Fibroblast of skin of back (primary cell): ENCODE results near the gene PCDHGA9.
"Not testable (repeated sequence)": the region's sequence is repeated elsewhere in the genome, so short reads cannot be mapped to it uniquely, and the experiment has no call there.

Experiments
- DNase-seq: peaks from one replicate; pipeline ENCODE4 v3.0.0-alpha.2; 2013

PCDHGA9 gene

DNA sequence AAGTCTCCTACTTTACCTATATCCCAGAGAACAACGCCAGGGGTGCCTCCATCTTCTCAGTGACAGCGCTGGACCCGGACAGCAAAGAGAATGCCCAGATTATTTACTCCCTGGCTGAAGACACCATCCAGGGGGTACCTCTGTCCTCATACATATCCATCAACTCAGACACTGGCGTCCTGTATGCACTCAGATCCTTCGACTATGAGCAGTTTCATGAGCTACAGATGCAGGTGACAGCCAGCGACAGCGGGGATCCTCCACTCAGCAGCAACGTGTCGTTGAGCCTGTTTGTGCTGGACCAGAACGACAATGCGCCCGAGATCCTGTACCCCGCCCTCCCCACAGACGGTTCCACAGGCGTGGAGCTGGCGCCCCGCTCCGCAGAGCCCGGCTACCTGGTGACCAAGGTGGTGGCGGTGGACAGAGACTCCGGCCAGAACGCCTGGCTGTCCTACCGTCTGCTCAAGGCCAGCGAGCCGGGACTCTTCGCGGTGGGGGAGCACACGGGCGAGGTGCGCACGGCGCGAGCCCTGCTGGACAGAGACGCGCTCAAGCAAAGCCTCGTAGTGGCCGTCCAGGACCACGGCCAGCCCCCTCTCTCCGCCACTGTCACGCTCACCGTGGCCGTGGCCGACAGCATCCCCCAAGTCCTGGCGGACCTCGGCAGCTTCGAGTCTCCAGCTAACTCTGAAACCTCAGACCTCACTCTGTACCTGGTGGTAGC lies 12.1 kb downstream of the PCDHGA9 start:
- DNase-seq, result not testable (repeated sequence)

DNA sequence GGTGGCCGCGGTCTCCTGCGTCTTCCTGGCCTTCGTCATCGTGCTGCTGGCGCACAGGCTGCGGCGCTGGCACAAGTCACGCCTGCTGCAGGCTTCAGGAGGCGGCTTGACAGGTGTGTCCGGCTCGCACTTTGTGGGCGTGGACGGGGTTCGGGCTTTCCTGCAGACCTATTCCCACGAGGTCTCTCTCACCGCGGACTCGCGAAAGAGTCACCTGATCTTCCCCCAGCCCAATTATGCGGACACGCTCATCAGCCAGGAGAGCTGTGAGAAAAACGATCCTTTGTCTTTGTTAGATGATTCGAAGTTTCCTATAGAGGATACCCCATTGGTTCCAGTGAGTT lies 12.7 kb downstream of the PCDHGA9 start:
- DNase-seq, result not testable (repeated sequence)

DNA sequence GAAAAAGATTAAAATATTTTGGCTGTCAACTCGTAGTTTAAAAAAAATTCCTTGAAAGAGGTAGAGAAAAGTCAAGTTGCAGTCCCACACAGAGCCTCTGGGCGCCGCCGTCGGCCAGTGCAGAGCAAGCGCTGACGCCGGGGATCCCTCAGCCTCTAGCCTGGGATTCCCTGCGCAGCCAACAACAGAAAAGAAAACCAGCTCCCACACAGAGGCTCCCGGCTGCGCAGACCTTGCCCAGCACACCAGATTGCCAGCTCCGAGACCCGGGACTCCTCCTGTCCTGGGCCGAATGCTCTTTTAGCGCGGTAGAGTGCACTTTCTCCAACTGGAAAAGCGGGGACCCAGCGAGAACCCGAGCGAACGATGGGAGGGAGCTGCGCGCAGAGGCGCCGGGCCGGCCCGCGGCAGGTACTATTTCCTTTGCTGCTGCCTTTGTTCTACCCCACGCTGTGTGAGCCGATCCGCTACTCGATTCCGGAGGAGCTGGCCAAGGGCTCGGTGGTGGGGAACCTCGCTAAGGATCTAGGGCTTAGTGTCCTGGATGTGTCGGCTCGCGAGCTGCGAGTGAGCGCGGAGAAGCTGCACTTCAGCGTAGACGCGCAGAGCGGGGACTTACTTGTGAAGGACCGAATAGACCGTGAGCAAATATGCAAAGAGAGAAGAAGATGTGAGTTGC lies 15.1 kb downstream of the PCDHGA9 start, which contains the start of gene PCDHGB7:
Gene PCDHGB7 (plus strand): TSS at position 184 of the 679 bp plus-strand sequence. CDS start 183 bp downstream, at position 367.
- DNase-seq, result peak; percentile 82

DNA sequence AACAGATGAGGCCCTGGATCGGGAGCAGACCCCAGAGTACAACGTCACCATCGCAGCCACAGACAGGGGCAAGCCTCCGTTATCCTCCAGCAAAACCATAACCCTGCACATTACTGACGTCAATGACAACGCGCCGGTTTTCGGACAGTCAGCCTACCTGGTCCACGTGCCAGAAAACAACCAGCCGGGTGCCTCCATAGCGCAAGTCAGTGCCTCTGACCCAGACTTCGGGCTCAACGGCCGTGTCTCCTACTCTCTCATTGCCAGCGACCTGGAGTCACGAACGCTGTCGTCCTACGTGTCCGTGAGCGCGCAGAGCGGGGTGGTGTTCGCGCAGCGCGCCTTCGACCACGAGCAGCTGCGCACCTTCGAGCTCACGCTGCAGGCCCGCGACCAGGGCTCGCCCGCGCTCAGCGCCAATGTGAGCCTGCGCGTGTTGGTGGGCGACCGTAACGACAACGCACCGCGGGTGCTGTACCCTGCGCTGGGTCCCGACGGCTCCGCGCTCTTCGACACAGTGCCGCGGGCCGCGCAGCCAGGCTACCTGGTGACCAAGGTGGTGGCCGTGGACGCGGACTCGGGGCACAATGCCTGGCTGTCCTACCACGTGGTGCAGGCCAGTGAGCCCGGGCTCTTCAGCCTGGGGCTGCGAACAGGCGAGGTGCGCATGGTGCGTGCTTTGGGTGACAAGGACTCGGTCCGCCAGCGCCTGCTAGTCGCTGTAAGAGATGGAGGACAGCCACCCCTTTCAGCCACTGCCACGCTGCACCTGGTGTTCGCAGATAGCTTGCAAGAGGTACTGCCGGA lies 16.7 kb downstream of the PCDHGA9 start:
- DNase-seq, result no peak

DNA sequence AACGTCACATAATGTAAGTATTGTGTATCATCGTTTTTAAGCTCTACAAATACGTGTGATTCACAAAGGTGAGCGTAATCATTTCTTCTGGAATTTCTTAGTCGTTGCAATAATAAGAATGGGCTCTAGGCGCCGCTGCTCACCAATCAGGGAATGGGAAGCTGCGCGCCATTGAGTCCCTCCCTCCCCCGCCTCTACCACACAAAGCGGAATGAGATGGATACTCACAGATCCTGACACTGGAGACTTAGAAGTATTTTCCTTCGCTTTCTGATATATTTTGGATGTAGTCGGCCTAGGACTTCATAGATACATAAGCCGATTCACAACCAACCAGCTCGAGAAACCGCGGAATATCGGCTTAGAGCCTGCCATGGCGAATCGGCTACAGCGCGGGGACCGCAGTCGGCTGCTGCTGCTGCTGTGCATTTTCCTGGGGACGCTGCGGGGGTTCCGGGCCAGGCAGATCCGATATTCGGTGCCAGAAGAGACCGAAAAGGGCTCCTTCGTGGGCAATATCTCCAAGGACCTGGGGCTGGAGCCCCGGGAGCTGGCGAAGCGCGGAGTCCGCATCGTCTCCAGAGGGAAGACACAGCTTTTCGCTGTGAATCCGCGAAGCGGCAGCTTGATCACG lies 18.4 kb downstream of the PCDHGA9 start, which contains the start of gene PCDHGA11:
Gene PCDHGA11 (plus strand): TSS at position 197 of the 634 bp plus-strand sequence. CDS start 177 bp downstream, at position 374.
- DNase-seq, result peak; percentile 72

DNA sequence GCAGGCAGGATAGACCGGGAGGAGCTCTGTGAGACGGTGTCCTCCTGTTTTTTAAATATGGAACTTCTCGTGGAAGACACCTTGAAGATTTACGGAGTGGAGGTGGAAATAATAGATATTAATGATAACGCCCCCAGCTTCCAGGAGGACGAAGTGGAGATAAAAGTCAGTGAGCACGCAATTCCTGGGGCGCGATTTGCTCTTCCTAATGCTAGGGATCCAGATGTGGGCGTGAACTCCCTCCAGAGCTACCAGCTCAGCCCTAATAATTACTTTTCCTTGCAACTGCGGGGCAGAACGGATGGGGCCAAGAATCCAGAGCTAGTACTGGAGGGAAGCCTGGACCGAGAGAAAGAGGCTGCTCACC lies 18.9 kb downstream of the PCDHGA9 start:
- DNase-seq, result no peak

DNA sequence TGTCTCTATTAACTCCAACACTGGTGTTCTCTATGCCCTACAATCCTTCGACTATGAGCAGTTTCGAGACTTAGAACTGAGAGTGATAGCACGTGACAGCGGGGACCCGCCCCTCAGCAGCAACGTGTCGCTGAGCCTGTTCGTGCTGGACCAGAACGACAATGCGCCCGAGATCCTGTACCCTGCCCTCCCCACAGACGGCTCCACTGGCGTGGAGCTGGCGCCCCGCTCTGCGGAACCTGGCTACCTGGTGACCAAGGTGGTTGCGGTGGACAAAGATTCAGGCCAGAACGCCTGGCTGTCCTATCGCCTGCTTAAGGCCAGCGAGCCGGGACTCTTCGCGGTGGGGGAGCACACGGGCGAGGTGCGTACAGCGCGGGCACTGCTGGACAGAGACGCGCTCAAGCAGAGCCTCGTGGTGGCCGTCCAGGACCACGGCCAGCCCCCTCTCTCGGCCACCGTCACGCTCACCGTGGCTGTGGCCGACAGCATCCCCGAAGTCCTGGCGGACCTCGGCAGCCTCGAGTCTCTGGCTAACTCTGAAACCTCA lies 20.2 kb downstream of the PCDHGA9 start:
- DNase-seq, result no peak

DNA sequence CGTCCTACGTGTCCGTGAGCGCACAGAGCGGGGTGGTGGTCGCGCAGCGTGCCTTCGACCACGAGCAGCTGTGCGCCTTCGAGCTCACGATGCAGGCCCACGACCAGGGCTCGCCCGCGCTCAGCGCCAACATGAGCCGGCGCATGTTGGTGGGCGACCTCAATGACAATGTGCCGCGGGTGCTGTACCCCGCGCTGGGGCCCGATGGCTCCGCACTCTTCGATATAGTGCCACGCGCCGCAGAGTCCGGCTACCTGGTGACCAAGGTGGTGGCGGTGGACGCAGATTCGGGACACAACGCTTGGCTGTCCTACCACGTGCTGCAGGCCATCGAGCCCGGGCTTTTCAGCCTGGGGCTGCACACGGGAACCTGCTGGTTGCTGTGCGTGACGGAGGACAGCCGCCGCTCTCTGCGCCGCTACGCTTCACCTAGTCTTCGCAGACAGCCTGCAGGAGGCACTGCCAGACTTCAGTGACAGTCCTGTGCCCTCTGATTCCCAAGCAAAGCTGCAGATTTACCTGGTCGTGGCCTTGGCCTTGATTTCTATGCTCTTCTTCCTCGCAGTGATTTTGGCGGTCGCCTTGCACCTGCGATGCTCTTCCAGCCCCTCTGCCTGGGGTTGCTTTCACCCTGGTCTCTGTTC lies 25.3 kb downstream of the PCDHGA9 start:
- no peak for DNase-seq

DNA sequence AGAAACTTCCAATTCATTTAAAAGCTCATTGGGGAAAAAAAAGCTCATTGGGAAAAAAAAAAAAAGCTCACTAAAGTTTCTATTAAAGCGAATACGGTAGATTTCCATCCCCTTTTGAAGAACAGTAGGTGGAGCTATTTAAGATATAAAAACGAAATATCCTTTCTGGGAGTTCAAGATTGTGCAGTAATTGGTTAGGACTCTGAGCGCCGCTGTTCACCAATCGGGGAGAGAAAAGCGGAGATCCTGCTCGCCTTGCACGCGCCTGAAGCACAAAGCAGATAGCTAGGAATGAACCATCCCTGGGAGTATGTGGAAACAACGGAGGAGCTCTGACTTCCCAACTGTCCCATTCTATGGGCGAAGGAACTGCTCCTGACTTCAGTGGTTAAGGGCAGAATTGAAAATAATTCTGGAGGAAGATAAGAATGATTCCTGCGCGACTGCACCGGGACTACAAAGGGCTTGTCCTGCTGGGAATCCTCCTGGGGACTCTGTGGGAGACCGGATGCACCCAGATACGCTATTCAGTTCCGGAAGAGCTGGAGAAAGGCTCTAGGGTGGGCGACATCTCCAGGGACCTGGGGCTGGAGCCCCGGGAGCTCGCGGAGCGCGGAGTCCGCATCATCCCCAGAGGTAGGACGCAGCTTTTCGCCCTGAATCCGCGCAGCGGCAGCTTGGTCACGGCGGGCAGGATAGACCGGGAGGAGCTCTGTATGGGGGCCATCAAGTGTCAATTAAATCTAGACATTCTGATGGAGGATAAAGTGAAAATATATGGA lies 27.9 kb downstream of the PCDHGA9 start, which contains the start of gene PCDHGA12:
Gene PCDHGA12 (plus strand): TSS at position 176 of the 782 bp plus-strand sequence. CDS start 253 bp downstream, at position 429.
- peak; percentile 91 for DNase-seq

DNA sequence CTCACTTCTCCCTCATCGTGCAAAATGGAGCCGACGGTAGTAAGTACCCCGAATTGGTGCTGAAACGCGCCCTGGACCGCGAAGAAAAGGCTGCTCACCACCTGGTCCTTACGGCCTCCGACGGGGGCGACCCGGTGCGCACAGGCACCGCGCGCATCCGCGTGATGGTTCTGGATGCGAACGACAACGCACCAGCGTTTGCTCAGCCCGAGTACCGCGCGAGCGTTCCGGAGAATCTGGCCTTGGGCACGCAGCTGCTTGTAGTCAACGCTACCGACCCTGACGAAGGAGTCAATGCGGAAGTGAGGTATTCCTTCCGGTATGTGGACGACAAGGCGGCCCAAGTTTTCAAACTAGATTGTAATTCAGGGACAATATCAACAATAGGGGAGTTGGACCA lies 28.7 kb downstream of the PCDHGA9 start:
- peak; percentile 49 for DNase-seq

DNA sequence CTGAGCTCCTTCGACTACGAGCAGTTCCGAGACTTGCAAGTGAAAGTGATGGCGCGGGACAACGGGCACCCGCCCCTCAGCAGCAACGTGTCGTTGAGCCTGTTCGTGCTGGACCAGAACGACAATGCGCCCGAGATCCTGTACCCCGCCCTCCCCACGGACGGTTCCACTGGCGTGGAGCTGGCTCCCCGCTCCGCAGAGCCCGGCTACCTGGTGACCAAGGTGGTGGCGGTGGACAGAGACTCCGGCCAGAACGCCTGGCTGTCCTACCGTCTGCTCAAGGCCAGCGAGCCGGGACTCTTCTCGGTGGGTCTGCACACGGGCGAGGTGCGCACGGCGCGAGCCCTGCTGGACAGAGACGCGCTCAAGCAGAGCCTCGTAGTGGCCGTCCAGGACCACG lies 29.7 kb downstream of the PCDHGA9 start:
- not testable (repeated sequence) for DNase-seq

DNA sequence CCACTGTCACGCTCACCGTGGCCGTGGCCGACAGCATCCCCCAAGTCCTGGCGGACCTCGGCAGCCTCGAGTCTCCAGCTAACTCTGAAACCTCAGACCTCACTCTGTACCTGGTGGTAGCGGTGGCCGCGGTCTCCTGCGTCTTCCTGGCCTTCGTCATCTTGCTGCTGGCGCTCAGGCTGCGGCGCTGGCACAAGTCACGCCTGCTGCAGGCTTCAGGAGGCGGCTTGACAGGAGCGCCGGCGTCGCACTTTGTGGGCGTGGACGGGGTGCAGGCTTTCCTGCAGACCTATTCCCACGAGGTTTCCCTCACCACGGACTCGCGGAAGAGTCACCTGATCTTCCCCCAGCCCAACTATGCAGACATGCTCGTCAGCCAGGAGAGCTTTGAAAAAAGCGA lies 30.1 kb downstream of the PCDHGA9 start:
- DNase-seq, result not testable (repeated sequence)

DNA sequence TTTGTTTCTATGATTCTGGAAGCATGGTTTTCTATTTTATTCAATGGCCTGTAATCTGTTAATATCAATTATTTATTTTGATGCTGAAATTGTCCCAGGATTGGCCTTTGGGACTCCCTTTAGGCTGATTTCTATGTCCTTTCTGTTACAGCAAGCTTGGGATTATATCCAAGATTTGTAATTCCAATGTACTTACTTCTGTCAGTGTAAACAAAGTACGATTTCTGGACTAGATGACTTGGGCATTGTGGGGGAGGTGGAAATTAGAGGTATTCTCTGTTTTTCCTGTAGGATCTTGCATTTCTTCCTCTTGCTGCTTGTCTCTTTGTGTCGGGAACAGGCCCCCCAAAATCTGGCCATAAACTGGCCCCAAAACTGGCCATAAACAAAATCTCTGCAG lies 31.4 kb downstream of the PCDHGA9 start:
- DNase-seq, result peak; percentile 59

DNA sequence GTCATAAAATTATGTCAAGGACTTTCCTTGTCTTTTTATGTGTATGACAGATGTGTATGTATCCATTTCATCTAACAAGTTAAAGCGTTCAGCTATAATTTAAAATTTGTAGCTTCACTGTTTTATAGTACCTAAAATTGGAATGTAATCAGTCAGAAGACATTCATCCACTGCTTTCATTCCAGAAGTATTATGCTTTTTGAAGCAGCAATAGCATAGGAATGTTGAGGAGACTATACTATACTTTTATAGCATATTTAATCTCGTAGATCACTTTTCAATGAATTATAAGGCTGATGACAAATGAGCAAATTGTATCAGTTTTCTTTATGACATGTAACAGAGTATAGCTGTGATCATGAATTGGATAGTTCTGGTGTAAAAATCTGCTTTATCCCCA lies 34.6 kb downstream of the PCDHGA9 start:
- DNase-seq, result peak; percentile 77

DNA sequence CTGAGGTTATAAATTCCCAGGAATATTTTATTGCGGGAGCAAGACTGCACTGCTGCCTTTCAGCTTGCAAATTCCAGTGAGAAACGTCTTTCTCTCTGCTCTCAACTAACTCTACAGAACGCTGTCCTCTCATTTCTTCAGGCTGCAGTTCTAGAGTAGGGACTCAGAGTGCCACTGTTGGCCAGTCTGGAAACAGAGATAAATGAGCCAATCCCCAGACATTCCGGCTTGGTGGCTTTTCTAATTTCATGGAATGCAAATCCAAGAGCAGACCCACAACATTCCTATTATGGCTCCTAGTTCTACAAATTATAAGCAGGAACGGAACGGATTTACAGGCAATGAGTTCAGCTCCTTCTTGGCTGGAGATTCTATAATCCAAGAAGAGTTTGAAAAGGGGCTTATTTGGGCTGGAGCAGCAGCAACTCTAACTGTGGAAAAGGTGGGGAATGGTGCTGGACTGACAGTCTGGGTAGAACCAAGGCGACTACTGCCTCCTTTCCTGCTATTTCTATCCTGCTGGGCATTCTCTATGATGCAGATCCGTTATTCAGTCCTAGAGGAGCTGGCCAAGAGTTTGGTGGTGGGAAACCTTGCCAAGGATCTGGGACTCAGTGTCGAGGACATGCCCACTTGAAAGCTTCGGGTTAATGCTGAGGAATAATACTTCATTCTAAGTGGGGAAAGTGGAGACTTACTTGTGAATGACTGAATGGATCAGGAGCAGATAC lies 37.0 kb downstream of the PCDHGA9 start:
- DNase-seq, result peak; percentile 71

DNA sequence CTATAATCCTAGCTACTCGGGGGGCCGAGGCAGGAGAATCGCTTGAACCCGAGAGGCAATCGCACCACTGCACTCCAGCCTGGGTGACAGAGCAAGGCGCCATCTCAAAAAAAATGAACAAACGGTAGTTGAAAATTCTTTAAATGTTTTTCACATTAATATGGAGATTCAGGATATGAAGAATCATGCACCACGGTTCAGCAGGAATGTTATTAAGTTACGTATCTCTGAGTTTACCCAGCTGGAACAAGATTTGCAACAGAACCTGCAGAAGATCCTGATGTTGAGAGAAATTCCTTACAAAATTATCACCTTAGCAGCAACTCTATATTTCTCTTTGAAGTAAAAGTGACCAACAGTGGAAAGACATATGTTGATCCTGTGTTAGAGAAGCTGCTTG lies 37.8 kb downstream of the PCDHGA9 start:
- DNase-seq, result peak; percentile 28

DNA sequence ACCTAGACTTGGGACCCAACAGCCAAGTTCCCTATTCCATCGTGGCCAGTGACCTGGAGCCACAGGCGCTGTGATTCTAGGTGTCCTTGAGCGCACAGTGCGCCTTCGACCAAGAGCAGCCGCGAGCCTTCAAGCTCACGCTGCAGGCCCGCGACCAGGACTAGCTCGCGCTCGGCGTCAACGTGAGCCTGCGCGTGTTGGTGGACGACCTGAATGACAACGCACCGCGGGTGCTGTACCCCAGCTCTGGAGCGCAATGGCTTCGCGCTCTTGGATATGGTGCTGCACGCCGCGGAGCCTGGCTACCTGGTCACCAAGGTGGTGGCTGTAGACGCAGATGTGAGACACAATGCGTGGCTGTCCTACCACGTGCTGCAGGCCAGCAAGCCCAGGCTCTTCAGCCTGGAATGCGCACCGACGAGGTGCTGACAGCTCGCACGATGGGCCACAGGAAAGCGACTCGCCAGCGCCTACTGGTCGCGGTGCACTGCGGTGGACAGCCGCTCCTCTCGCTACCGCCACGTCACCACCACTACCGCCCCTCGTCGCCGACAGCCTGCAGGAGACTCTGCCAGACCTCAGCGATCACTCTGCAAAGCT lies 39.1 kb downstream of the PCDHGA9 start:
- DNase-seq, result no peak
